Activated T-cell treated with anti-CD3 and anti-CD28 coated beads for 48 hours (primary cell): ENCODE measurements around the gene VARS2.

ENCODE experiments used
- DNase-seq: peaks from one replicate; pipeline ENCODE4 v3.0.0-alpha.2; 2020; ENCODE audit warnings: low read depth

VARS2 gene

GRCh38 chr6:30884521-30885480, 29.2 kb upstream of the VARS2 start:
- DNase-seq = peak; percentile 27

GRCh38 chr6:30885481-30885998, 28.5 kb upstream of the VARS2 start:
- no peak for DNase-seq

- DNase-seq = no peak
Observed at GRCh38 chr6:30885999-30886896, 27.8 kb upstream of the VARS2 start.

- DNase-seq = no peak
Observed at GRCh38 chr6:30886897-30887255, 27.2 kb upstream of the VARS2 start.

- no peak for DNase-seq
Observed at GRCh38 chr6:30887901-30888815, 25.9 kb upstream of the VARS2 start.

GRCh38 chr6:30888816-30889495, 25.1 kb upstream of the VARS2 start:
- DNase-seq = no peak

- DNase-seq = no peak
Observed at GRCh38 chr6:30889496-30889885, 24.5 kb upstream of the VARS2 start.

GRCh38 chr6:30889921-30890645, 24.0 kb upstream of the VARS2 start:
- no peak for DNase-seq

GRCh38 chr6:30890646-30891449, 23.2 kb upstream of the VARS2 start:
- no peak for DNase-seq

- no peak for DNase-seq
Observed at GRCh38 chr6:30891450-30891723, 22.7 kb upstream of the VARS2 start.

GRCh38 chr6:30891816-30892538, 22.1 kb upstream of the VARS2 start:
- no peak for DNase-seq

GRCh38 chr6:30893001-30893591, 20.9 kb upstream of the VARS2 start:
- no peak for DNase-seq

GRCh38 chr6:30893666-30894065, 20.4 kb upstream of the VARS2 start:
- no peak for DNase-seq

- no peak for DNase-seq
Observed at GRCh38 chr6:30894381-30894780, 19.7 kb upstream of the VARS2 start.

- no peak for DNase-seq
Observed at GRCh38 chr6:30894935-30895334, 19.1 kb upstream of the VARS2 start.

GRCh38 chr6:30895343-30895742, 18.7 kb upstream of the VARS2 start:
- no peak for DNase-seq

GRCh38 chr6:30896541-30896940, 17.5 kb upstream of the VARS2 start:
- no peak for DNase-seq

- no peak for DNase-seq
Observed at GRCh38 chr6:30897882-30898281, 16.2 kb upstream of the VARS2 start.
